Activated T-helper 17 cell treated with anti-CD3 and anti-CD28 coated beads, Interleukin-2, amount 50 U/mL, for 72 hours (primary cell): ENCODE measurements around the gene TSHZ2. TPM values are rescaled to one million over a fixed set of nuclear protein-coding genes. Genes with fewer than 3 reads are reported as not detected.

Experiments used
- ATAC-seq: fragments of 150-1000 bp; cut with Tn5 transposase; replicated peaks from 2 replicates; pipeline ENCODE4 v1.10.0; 2021; ENCODE audit warnings: mild to moderate bottlenecking, moderate library complexity
- H3K27ac Mint-ChIP-seq: one replicate; pipeline ENCODE4 v1.8.0; 2022; ENCODE audit warnings: mixed read lengths
- H3K27me3 Mint-ChIP-seq: one replicate; pipeline ENCODE4 v1.8.0; 2022; ENCODE audit warnings: mixed read lengths
- H3K36me3 Mint-ChIP-seq: one replicate; pipeline ENCODE4 v1.8.0; 2022; ENCODE audit warnings: low read depth, mild to moderate bottlenecking, mixed read lengths
- H3K4me1 Mint-ChIP-seq: one replicate; pipeline ENCODE4 v1.8.0; 2022; ENCODE audit warnings: mixed read lengths
- H3K4me3 Mint-ChIP-seq: one replicate; pipeline ENCODE4 v1.8.0; 2022; ENCODE audit warnings: mild to moderate bottlenecking, mixed read lengths
- H3K9me3 Mint-ChIP-seq: one replicate; pipeline ENCODE4 v1.8.0; 2022; ENCODE audit warnings: mixed read lengths
- total RNA-seq, 2 donors: library from RNA; stranded (reverse); gene quantifications; one replicate each; pipeline ENCODE4 v1.2.3, GENCODE V29; 2022

Gene TSHZ2
- total RNA-seq, 2 donors from 2014 or later = 29.8 to 58.2 TPM

DNA sequence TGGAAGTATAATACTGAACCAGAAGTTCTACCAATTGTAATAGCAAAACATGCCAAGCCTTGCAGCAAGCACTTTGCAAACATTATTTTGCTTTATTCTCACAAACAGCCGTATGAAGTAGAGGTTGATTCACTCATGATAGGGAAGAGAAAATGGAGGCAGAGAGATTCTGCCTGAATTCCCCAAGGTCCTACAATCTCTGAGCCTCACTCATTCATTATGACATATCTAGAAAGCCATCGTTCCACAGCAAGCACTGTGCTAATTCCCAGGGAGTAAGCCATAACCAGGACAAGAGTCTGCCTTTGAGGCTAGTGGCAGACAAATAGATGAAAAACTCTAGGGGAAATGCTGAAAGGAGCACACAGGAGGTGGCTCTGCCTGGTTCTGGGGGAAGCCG is 288.0 kb downstream of the TSHZ2 start:
- no peak overlapping the region for H3K4me3 Mint-ChIP-seq
- H3K27ac Mint-ChIP-seq = no peak overlapping the region

DNA sequence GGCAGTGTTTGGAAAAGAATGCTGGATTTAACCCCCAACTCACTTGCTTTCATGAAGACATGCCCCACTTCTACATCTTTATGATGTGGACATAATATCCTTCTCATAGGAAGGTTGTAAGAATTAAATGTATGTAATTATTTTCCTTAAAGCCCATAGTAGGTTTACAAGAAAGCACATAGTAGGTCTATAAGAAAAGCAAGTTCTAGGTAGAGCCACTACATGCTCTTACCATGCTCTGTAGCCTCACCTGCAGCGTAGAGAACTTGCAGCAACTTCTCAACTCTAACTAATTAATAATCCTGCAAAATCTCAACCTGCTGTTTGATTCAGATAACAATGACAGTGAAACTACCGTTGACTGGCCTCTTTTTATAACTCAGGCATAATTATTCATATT is 288.4 kb downstream of the TSHZ2 start:
- H3K4me1 Mint-ChIP-seq = peaks cover 9% of the 10 kb centered on the region
- peaks cover 22% of the 10 kb centered on the region for H3K36me3 Mint-ChIP-seq
- no peak for ATAC-seq
- H3K9me3 Mint-ChIP-seq = no peaks in the 10 kb centered on the region
- H3K4me3 Mint-ChIP-seq = no peak overlapping the region
- no peak overlapping the region for H3K27ac Mint-ChIP-seq
- H3K27me3 Mint-ChIP-seq = no peaks in the 10 kb centered on the region

More for the DNA sequence above, 288.0 kb downstream of the TSHZ2 start:
- ATAC-seq = no peak
- H3K9me3 Mint-ChIP-seq = no peaks in the 10 kb centered on the region
- H3K36me3 Mint-ChIP-seq = peaks cover 26% of the 10 kb centered on the region
- H3K4me1 Mint-ChIP-seq = peaks cover 9% of the 10 kb centered on the region
- no peaks in the 10 kb centered on the region for H3K27me3 Mint-ChIP-seq

DNA sequence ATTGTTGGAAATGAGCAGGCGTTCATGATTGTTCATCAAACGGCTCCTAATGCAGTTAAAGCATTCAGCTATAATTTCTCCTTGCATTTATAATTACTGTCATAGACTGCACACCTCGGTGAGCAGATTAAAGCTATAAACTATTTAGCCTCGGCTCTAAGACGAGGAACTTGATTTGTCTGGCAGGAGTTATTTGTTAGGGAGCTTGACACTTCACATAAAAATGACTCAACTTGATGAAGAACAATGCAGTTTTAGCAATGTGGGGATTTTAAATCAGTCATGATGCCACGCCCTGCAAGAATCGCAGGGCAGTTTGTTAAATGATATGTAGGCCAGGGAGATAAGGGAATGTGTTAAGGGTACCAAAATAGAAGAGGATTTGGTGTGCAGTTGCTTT is 290.2 kb downstream of the TSHZ2 start:
- no peaks in the 10 kb centered on the region for H3K27me3 Mint-ChIP-seq
- no peak overlapping the region for H3K27ac Mint-ChIP-seq
- H3K9me3 Mint-ChIP-seq = no peaks in the 10 kb centered on the region
- peaks cover 9% of the 10 kb centered on the region for H3K4me1 Mint-ChIP-seq
- H3K4me3 Mint-ChIP-seq = no peak overlapping the region
- H3K36me3 Mint-ChIP-seq = peaks cover 8% of the 10 kb centered on the region
- no peak for ATAC-seq

DNA sequence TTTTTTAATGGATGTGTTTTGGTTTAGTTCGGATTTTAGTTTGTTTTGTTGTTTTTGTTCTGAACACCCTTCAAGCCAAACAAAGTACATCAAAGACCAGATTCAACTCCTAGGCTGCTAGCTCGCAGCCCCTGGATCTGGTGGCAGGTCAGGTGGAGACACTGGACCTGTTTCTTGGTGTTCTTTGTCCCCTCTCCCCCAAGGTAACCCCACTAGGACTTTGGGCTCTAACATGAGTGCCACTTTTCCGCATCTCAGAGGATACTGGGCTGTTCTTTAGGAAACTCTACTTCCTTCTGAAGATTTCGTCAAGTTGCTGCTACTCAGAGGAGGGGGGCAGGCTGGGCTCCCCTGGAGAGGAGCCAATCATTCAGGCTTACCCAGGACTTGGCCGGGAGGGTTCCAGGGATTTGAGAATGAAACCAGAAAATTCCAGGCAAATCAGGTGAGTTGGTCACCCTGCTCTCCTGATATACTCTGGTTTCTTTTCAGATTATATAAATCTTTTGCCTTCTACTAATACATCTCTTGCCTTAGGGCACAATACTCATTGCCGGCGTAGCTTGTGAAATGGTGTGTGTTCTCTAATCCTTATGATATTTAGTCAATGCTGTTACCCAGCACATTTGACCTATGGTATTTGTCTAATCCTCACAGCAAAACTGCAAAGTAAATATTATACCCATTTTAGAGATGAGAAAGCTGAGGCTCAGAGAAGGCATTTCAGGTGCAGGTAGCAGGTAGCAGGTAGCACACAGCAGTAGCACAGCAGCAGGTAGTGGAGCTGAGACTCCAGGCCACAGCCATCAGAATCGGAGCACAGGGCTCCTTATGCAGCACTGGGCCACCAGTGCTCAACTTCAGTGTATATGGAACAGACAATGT is 291.6 kb downstream of the TSHZ2 start:
- ATAC-seq = no peak
- H3K27ac Mint-ChIP-seq = no peak overlapping the region
- H3K4me1 Mint-ChIP-seq = peaks cover 9% of the 10 kb centered on the region
- no peaks in the 10 kb centered on the region for H3K9me3 Mint-ChIP-seq
- no peak overlapping the region for H3K4me3 Mint-ChIP-seq
- no peaks in the 10 kb centered on the region for H3K27me3 Mint-ChIP-seq
- no peaks in the 10 kb centered on the region for H3K36me3 Mint-ChIP-seq

DNA sequence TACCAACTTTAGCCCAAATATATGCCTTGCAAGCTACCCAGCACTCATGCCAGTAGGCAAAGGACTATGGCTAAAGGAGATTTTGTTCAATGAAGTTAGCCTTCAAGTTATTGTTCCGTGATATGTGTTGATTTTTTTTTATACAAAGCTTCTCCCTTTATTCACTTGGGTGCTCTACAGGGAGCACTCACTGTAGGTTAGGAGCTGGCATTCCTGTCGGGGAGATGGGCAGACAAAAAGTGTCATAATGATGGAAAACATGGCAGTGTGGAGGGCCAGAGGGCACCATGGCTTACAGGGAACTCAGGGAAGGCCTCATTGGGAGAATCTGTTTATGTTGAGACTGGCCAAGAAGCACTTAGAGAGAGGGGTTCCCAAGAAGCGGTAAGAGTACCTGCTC is 292.4 kb downstream of the TSHZ2 start:
- no peaks in the 10 kb centered on the region for H3K27me3 Mint-ChIP-seq
- no peak overlapping the region for H3K4me3 Mint-ChIP-seq
- no peak for ATAC-seq
- H3K9me3 Mint-ChIP-seq = no peaks in the 10 kb centered on the region
- no peaks in the 10 kb centered on the region for H3K36me3 Mint-ChIP-seq
- peaks cover 9% of the 10 kb centered on the region for H3K4me1 Mint-ChIP-seq
- no peak overlapping the region for H3K27ac Mint-ChIP-seq

DNA sequence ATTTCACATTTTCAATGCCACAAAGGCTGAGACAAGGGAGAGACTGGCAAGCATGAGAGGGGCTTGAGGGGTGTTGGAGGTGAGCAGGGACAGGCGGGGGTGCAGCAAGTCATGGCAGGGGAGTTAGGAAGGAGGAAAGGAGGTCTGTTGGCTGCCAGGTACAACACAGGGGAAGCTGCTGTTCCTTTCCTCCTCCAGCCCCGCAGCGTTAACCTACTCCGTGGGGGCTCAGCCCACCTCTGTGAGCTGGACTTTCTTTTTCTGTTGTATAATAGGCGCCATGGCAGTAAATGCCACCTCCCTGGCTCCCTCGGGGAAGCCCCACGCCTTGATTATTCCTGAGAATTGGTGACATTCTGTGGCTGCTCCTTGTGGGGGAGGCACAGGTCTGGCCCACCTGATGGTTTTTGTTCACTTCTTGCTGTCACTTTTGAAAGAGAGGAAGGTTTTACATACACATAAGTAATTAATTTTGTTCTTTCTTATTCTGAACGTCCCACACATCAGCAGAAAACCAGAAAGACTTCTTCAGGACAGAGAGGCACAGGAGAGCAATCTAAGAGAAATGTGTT is 293.2 kb downstream of the TSHZ2 start:
- no peaks in the 10 kb centered on the region for H3K36me3 Mint-ChIP-seq
- peaks cover 4% of the 10 kb centered on the region for H3K4me1 Mint-ChIP-seq
- H3K27me3 Mint-ChIP-seq = no peaks in the 10 kb centered on the region
- no peak for ATAC-seq
- H3K4me3 Mint-ChIP-seq = no peak overlapping the region
- no peaks in the 10 kb centered on the region for H3K9me3 Mint-ChIP-seq
- H3K27ac Mint-ChIP-seq = no peak overlapping the region

DNA sequence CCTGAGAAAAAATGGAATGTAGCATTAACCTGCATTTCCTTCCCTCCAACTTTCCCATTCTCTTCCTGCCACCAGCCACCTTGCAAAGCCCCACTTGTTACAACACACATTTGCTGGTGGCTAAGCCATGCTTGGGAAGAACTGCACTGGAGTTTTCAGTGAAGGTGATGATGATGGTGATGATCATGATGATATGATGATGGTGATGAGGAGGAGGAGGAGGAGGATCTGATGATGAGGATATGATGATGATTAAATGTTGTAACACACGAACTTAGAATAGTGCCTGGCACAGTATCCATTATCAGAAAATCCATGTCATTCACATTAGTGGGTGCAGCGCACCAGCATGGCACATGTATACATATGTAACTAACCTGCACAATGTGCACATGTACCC is 297.2 kb downstream of the TSHZ2 start:
- Mint-ChIP-seq H3K36me3 (peaks cover 7% of the 10 kb centered on the region), H3K27ac (no peak overlapping the region), H3K9me3 (no peaks in the 10 kb centered on the region), H3K4me1 (peaks cover 4% of the 10 kb centered on the region), H3K4me3 (no peak overlapping the region), H3K27me3 (peaks cover 5% of the 10 kb centered on the region)
- no peak for ATAC-seq

DNA sequence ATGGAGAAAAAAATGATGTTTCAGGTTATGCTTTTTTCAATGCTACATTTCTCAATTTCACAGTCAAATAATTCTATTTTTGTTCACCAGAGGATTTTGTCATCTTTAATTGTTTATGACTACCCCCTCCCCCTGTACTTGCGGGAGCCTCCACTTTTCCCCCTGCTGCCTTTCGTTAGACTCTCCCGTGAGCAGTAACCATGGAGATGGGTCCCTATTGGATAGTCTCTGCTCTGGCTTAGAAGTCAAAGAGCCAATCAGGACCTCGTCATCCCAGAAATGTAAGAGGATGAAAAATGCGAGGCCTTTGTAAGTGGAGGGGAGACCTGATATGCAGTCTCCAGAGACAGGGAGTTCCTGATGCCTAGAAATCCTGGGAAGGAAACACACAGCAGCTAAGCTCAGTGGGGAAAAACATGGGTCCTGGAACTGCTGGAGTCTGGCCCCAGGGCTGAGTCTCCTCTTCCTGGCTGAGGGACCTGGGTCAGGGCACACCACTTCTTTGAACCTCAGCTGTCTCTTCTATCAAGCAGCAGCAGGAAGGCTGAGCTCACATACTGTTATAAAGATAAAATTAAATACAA is 298.7 kb downstream of the TSHZ2 start:
- H3K9me3 Mint-ChIP-seq = no peaks in the 10 kb centered on the region
- peaks cover 5% of the 10 kb centered on the region for H3K27me3 Mint-ChIP-seq
- peaks cover 18% of the 10 kb centered on the region for H3K36me3 Mint-ChIP-seq
- no peaks in the 10 kb centered on the region for H3K4me1 Mint-ChIP-seq
- no peak overlapping the region for H3K27ac Mint-ChIP-seq
- no peak for ATAC-seq
- no peak overlapping the region for H3K4me3 Mint-ChIP-seq

DNA sequence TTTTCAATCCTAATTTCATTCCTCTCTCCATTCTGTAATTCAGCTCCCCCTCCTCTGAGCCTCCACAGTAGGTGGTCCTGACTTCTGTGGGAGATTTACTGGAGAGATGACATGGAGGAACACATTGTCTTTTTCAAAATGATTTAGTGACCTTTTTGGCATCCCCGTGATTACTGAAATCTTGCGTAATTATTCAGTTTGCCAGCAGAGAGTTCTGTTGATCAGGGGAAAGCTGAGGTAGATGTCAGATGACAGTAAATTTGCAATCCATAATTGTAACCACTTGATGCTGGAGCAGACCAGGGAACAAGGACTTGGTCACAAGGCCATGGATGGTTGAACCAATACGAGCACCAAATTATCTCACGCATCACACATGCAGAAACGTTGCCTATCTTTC is 302.2 kb downstream of the TSHZ2 start:
- Mint-ChIP-seq H3K4me1 (no peaks in the 10 kb centered on the region), H3K27ac (no peak overlapping the region), H3K4me3 (no peak overlapping the region), H3K9me3 (no peaks in the 10 kb centered on the region), H3K27me3 (peaks cover 5% of the 10 kb centered on the region), H3K36me3 (peaks cover 18% of the 10 kb centered on the region)
- no peak for ATAC-seq

DNA sequence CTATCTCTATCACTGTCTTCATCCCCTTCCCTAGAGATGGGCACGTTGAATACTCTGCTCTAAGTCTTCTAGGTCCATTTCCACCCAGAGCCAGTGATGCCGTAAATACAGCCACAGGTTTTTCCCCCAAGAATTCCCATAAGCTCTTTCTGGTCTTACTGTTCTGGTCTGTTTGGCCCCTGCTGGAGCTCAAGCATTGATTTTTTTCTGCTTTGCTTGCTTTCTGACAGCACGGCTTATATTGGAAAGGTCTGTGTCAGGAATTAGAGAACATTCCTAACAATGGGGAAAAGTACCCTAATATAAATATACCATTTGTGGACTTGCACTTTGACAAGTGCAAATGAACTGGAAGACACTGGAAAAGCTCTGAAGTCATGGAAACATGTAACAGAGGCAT is 302.6 kb downstream of the TSHZ2 start:
- Mint-ChIP-seq H3K9me3 (no peaks in the 10 kb centered on the region), H3K4me3 (no peak overlapping the region), H3K4me1 (no peaks in the 10 kb centered on the region), H3K27me3 (peaks cover 5% of the 10 kb centered on the region), H3K27ac (no peak overlapping the region), H3K36me3 (peaks cover 18% of the 10 kb centered on the region)
- no peak for ATAC-seq

DNA sequence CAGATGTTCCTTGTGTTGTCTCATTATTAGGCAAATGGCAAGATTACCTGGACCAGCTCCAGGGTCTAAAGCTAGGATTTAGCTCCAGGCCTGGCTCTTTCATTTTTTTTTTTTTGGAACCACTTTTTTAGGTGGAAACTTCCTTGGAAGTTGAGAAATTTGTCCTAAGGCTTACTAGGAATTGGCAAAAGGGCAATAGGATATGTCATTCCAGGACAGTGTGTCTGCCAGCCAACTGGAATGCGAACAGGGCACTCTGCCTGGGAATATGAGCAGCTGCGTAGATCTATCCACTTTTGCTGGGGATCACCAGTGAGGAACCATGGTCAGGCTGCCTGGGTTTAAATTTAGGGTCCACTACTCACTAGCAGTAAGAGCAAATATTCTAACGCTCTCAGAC is 304.0 kb downstream of the TSHZ2 start:
- H3K9me3 Mint-ChIP-seq = no peaks in the 10 kb centered on the region

DNA sequence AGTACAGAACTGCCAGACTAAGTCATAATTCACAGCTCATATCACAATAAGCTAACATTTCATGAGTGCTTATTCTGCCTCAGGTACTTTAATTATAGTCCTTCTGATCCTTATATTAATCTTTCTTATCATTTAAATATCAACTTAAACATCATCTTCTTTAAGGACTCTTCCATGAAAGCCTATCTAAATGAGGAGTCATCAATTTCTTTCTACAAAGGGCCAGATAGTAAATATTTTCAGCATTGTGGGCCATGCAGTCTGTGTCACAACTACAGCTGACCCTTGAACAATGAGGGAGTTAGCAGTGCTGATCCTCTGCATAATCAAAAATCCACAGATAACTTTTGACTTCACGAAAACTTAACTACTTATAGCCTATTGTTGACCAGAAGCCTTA is 306.4 kb downstream of the TSHZ2 start:
- Mint-ChIP-seq H3K4me1 (no peaks in the 10 kb centered on the region), H3K27me3 (no peaks in the 10 kb centered on the region), H3K27ac (no peak overlapping the region), H3K36me3 (peaks cover 19% of the 10 kb centered on the region), H3K4me3 (no peak overlapping the region), H3K9me3 (no peaks in the 10 kb centered on the region)
- ATAC-seq = no peak

More for the DNA sequence above, 304.0 kb downstream of the TSHZ2 start:
- H3K27me3 Mint-ChIP-seq = peaks cover 5% of the 10 kb centered on the region
- no peaks in the 10 kb centered on the region for H3K4me1 Mint-ChIP-seq
- peaks cover 18% of the 10 kb centered on the region for H3K36me3 Mint-ChIP-seq
- H3K27ac Mint-ChIP-seq = no peak overlapping the region
- no peak overlapping the region for H3K4me3 Mint-ChIP-seq
- ATAC-seq = no peak

DNA sequence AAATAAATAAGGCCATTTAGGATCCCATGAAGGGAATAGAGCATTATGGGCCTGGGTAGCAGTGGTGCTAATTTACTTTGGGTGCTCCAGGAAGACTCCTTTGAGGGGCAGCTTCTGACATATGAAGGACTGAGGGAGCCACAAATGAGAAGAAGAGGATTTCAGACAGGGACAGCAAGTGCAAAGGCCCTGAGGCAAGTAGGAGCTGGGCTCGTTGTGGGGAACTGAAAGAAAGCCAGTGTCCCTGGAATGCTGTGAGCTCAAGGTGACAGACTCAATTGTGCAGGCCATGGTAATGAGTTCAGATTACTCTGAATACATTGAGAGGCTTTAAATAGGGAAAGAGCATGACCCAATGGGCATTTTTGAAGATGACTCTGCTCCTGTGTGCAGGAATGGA is 307.6 kb downstream of the TSHZ2 start:
- ATAC-seq = no peak
- no peaks in the 10 kb centered on the region for H3K4me1 Mint-ChIP-seq
- H3K27ac Mint-ChIP-seq = no peak overlapping the region

DNA sequence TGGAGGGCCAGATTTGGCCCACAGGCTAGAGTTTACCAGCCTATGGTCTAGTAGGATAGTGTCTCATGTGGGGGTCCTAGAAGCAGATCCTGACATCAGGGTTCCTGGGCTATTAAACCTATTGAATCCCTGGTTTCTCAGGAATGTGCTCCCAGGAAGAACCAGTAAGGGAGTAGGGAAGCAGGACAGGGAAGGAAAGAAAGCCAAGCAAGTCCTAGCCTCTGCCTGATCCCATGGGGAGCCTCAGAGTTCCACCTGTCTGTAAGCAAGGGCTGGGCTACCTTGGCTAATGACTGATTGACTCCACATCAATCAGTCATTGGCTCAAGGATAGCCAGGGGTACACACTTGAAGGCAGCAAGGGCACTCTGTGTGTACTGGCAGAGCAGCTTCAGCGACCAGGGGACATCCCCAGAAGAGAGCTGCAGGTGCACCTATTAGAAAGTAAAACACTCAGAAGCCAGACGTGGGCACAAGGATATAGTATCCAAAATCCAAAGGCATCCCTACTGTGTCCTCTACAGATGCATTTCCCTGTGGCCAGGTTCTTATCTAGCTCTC is 309.5 kb downstream of the TSHZ2 start:
- Mint-ChIP-seq H3K4me1 (no peaks in the 10 kb centered on the region), H3K4me3 (no peak overlapping the region), H3K9me3 (no peaks in the 10 kb centered on the region), H3K27me3 (no peaks in the 10 kb centered on the region), H3K36me3 (peaks cover 27% of the 10 kb centered on the region), H3K27ac (no peak overlapping the region)
- ATAC-seq = no peak

More for the DNA sequence above, 307.6 kb downstream of the TSHZ2 start:
- Mint-ChIP-seq H3K36me3 (peaks cover 25% of the 10 kb centered on the region), H3K4me3 (no peak overlapping the region), H3K27me3 (no peaks in the 10 kb centered on the region), H3K9me3 (no peaks in the 10 kb centered on the region)
